GM12878 (cell line): ENCODE data around the gene PI16. TPM values are rescaled to one million over a fixed set of nuclear protein-coding genes. Genes with fewer than 3 reads are reported as not detected.

Source experiments
- ATAC-seq: fragments of 200-7000 bp; cut with Tn5 transposase; 3 replicates; pipeline ENCODE4 v1.9.1; 2020; ENCODE audit warnings: mild to moderate bottlenecking, moderate library complexity
- BruUV-seq: library from RNA; stranded (reverse); fragments of 400-500 nt; replicated peaks from 2 replicates; lab custom pipeline; 2021; lab: Mats Ljungman, UMichigan
- CTCF ChIA-PET: fragments of 300-600 bp; sonication (Branson Sonifier 250); formaldehyde crosslinking; extraction: SDS; loops from one replicate; lab custom pipeline; 2021; ENCODE audit warnings: inconsistent platforms; lab: Yijun Ruan, JAX
- POLR2A ChIA-PET: fragments of 350-600 bp; formaldehyde crosslinking; extraction: SDS; loops from one replicate; lab custom pipeline; 2021; ENCODE audit warnings: inconsistent platforms; lab: Charles Lee
- RAD21 ChIA-PET: fragments of 300-600 bp; sonication (Branson Sonifier 250); formaldehyde crosslinking; loops from one replicate; lab custom pipeline; 2023; ENCODE audit warnings: antibody characterized with exemption; ENCODE audit not compliant: unreplicated experiment; lab: Charles Lee
- SMC1A ChIA-PET: fragments of 300-600 bp; sonication (Branson Sonifier 250); formaldehyde crosslinking; loops from one replicate; lab custom pipeline; 2023; ENCODE audit not compliant: unreplicated experiment, uncharacterized antibody; lab: Charles Lee
- DNase-seq: peaks from one replicate; pipeline ENCODE4 v3.0.0-alpha.2; 2011; ENCODE audit warnings: low read depth, low spot score
- FAIRE-seq: peaks from 3 replicates; lab custom pipeline; 2011; peaks lifted over from hg19 to GRCh38; lab: Jason Lieb, UNC
- H2AFZ ChIP-seq: 2 replicates; pipeline ENCODE4 v1.6.0; 2011; ENCODE audit warnings: low read depth, low read length, control low read depth; ENCODE audit not compliant: control insufficient read depth
- H3K27ac ChIP-seq: 2 replicates; pipeline ENCODE4 v1.5.1; 2011; ENCODE audit warnings: control low read depth; ENCODE audit not compliant: control insufficient read depth, insufficient read depth
- H3K27me3 ChIP-seq, 2 experiments: replicated peaks in 1 of 2; 2 replicates each; pipeline versions ENCODE4 v1.6.0 to v1.6.1; 2011; ENCODE audit warnings: low read length in 1 of 2; ENCODE audit not compliant: control insufficient read depth in 2 of 2, insufficient read depth in 2 of 2
- H3K36me3 ChIP-seq, 2 experiments: 2 replicates each; pipeline ENCODE4 v1.5.1; 2011; ENCODE audit warnings: low read length in 1 of 2; ENCODE audit not compliant: control insufficient read depth in 2 of 2, insufficient read depth in 2 of 2
- H3K4me1 ChIP-seq: 2 replicates; pipeline ENCODE4 v1.6.1; 2011; ENCODE audit warnings: mild to moderate bottlenecking, low read length, moderate library complexity, mixed read lengths; ENCODE audit not compliant: control insufficient read depth, insufficient read depth
- H3K4me2 ChIP-seq: 2 replicates; pipeline ENCODE4 v1.6.0; 2011; ENCODE audit warnings: control low read depth; ENCODE audit not compliant: control insufficient read depth, insufficient read depth
- H3K4me3 ChIP-seq: fragments of 200-600 bp; sonication (generic); 2 replicates; pipeline ENCODE4 v1.5.1; 2016
- H3K79me2 ChIP-seq: 2 replicates; pipeline ENCODE4 v1.6.0; 2011; ENCODE audit warnings: low read length; ENCODE audit not compliant: control insufficient read depth, insufficient read depth
- H3K9ac ChIP-seq: 2 replicates; pipeline ENCODE4 v1.8.0; 2011; ENCODE audit warnings: low read length, control low read depth, mixed read lengths; ENCODE audit not compliant: control insufficient read depth, insufficient read depth
- H3K9me3 ChIP-seq: replicated peaks from 3 replicates; pipeline ENCODE4 v1.5.1; 2011; ENCODE audit warnings: mild to moderate bottlenecking, low read length; ENCODE audit not compliant: control insufficient read depth, insufficient read depth
- H4K20me1 ChIP-seq: 2 replicates; pipeline ENCODE4 v1.6.0; 2011; ENCODE audit not compliant: control insufficient read depth, insufficient read depth
- BCL3 ChIP-seq: IDR thresholded peaks from 2 replicates; pipeline ENCODE4 v1.6.1; 2011; ENCODE audit warnings: borderline replicate concordance, low read depth, mild to moderate bottlenecking, moderate library complexity, low read length; ENCODE audit not compliant: insufficient read depth, poor library complexity, severe bottlenecking
- FOS ChIP-seq: IDR thresholded peaks from 3 replicates; pipeline ENCODE4 v1.6.1; 2011; ENCODE audit warnings: borderline replicate concordance; ENCODE audit not compliant: insufficient read length; ENCODE audit errors: extremely low read depth
- HCFC1 ChIP-seq: fragments of 150-350 bp; IDR thresholded peaks from 2 replicates; pipeline ENCODE4 v1.6.1; 2014; ENCODE audit warnings: low read length
- HDGF ChIP-seq: fragments of 450-650 bp; IDR thresholded peaks from 2 replicates; pipeline ENCODE4 v1.6.1; 2016; ENCODE audit warnings: antibody characterized with exemption
- JUND ChIP-seq: IDR thresholded peaks from 2 replicates; pipeline ENCODE4 v1.6.1; 2012; ENCODE audit warnings: low read depth, mild to moderate bottlenecking, low read length, improper control_type of control experiment, moderate library complexity
- MTA3 ChIP-seq: IDR thresholded peaks from 2 replicates; pipeline ENCODE4 v1.6.1; 2012; ENCODE audit warnings: low read length, inconsistent platforms, borderline replicate concordance
- POLR2AphosphoS5 ChIP-seq: IDR thresholded peaks from 2 replicates; pipeline ENCODE4 v1.6.1; 2011; ENCODE audit warnings: mild to moderate bottlenecking, low read length, inconsistent platforms
- RUNX3 ChIP-seq: IDR thresholded peaks from 2 replicates; pipeline ENCODE4 v1.6.1; 2012; ENCODE audit warnings: low read length, inconsistent platforms
- SREBF1 ChIP-seq: IDR thresholded peaks from 2 replicates; pipeline ENCODE4 v1.6.1; 2012; ENCODE audit warnings: mild to moderate bottlenecking, low read length
- STAT3 ChIP-seq: IDR thresholded peaks from 2 replicates; pipeline ENCODE4 v1.6.1; 2011; ENCODE audit warnings: low read depth, low read length, improper control_type of control experiment
- SUZ12 ChIP-seq: fragments of 200-600 bp; sonication (generic); IDR thresholded peaks from one replicate; pipeline ENCODE4 v1.6.1; 2018; ENCODE audit warnings: antibody characterized with exemption, mild to moderate bottlenecking; ENCODE audit not compliant: unreplicated experiment
- YY1 ChIP-seq: IDR thresholded peaks from 2 replicates; pipeline ENCODE4 v1.6.1; 2011; ENCODE audit warnings: low read depth, mild to moderate bottlenecking, low read length
- ZSCAN29 ChIP-seq: fragments of 450-650 bp; IDR thresholded peaks from 2 replicates; pipeline ENCODE4 v1.6.1; 2017; ENCODE audit warnings: mild to moderate bottlenecking, moderate library complexity
- WGBS: methylation state at CpG from one replicate; pipeline ENCODE4 v1.1.6; 2016; ENCODE audit warnings: low lambda C conversion rate; ENCODE audit not compliant: insufficient replicate concordance, insufficient coverage; ENCODE audit errors: missing lambda C conversion rate; 5-methylcytosine and 5-hydroxymethylcytosine counted together
- in situ Hi-C: fragments of 300-500 bp; cut with MboI; formaldehyde crosslinking; loops from 9 replicates; pipeline ENCODE4 v1.14.3; 2018; ENCODE audit warnings: mixed read lengths
- intact Hi-C: fragments of 100-400 bp; cut with micrococcal nuclease; formaldehyde crosslinking; loops from one replicate; pipeline ENCODE4 v1.14.2; 2022; ENCODE audit not compliant: unreplicated experiment
- polyA plus RNA-seq, 11 experiments: library from polyadenylated mRNA; depleted of rRNA in 4 of 11; unstranded in 6 of 11; stranded (reverse) in 5 of 11; fragments of >200 nt; fragmentation: Nextera tagmentation in 4 of 11; fragmentation: Illumina TruSeq in 1 of 11; extraction: Ambion mirVana in 4 of 11; extraction: Trizol in 1 of 11; gene quantifications; 1 replicate in 1 of 11; 2 replicates in 10 of 11; pipeline versions ENCODE4 v1.2.1 to v1.2.3, GENCODE V29; 2011 to 2016; ENCODE audit warnings: inconsistent platforms in 2 of 11, missing spikeins in 2 of 11, low read depth in 1 of 11
- total RNA-seq, 4 experiments: library from RNA; depleted of rRNA in 3 of 4; stranded (reverse); fragments of >200 nt in 3 of 4; fragmentation: Illumina TruSeq in 1 of 4; extraction: Trizol in 1 of 4; gene quantifications; 2 replicates each; pipeline versions ENCODE4 v1.2.1 to v1.2.3, GENCODE V29; 2013 to 2021

PI16 gene
- total and polyA plus RNA-seq, 10 of the 15 experiments (the other 5 are each of a cell fraction or from before 2014, with no cell fraction given): 0.08 to 0.12 TPM; not detected in 8

GRCh38 chr6:36976931-36977330 lies 22.4 kb downstream of the PI16 start:
- H3K79me2 ChIP-seq: peaks cover 25% of the 10 kb centered on the region
- in situ Hi-C loops: no loop called here
- TF ChIP-seq HCFC1: no peak
- no peak for TF ChIP-seq ZSCAN29
- TF ChIP-seq JUND: no peak
- no peak for TF ChIP-seq FOS
- no peak for TF ChIP-seq STAT3
- no peak for TF ChIP-seq BCL3
- TF ChIP-seq YY1: no peak
- no peak for TF ChIP-seq RUNX3
- TF ChIP-seq HDGF: no peak
- no peak for TF ChIP-seq SREBF1
- TF ChIP-seq SUZ12: no peak
- TF ChIP-seq MTA3: no peak
- TF ChIP-seq POLR2AphosphoS5: no peak
- TF ChIP-seq, all 136 proteins: peak for 0
- peaks cover 14% of the 10 kb centered on the region for H4K20me1 ChIP-seq
- H3K27ac ChIP-seq: no peak overlapping the region
- no peak overlapping the region for H3K9ac ChIP-seq
- ChIA-PET RAD21 (interaction anchor here (0.6 to 3.5 kb wide), 4 partner anchors 9 to 575 kb away, joined by 3 to 38 read pairs (median 6); partner anchors contain the start of gene MTCH1), CTCF (interaction anchor here (0.7 to 4.9 kb wide), 10 partner anchors 14 to 211 kb away, joined by 3 to 84 read pairs (median 4); partner anchors contain the start of genes C6orf89 and FGD2), POLR2A (no interaction called here), SMC1A (interaction anchor here (1.0 to 7.3 kb wide), 3 partner anchors 11 to 194 kb away, joined by 3 to 60 read pairs (median 3); no protein-coding TSS in a partner anchor)
- ATAC-seq: no peak
- H2AFZ ChIP-seq: no peak overlapping the region
- FAIRE-seq: no peak
- no peak overlapping the region for H3K4me3 ChIP-seq
- peaks cover 40 to 46% of the 10 kb centered on the region in 2 experiments for H3K36me3 ChIP-seq
- no peak for DNase-seq
- no peaks in the 10 kb centered on the region for H3K9me3 ChIP-seq
- no peaks in the 10 kb centered on the region for H3K27me3 ChIP-seq
- no TSS peak for BruUV-seq
- no peak overlapping the region for H3K4me2 ChIP-seq
- no peaks in the 10 kb centered on the region for H3K4me1 ChIP-seq
- intact Hi-C loops: loop anchor here (1.0 kb wide), 1 partner anchor 41 kb away; no protein-coding TSS in a partner anchor
- WGBS: 82% methylated on average over 6 of the region's 6 CpGs
